HepG2 (cell line): Measurements from ENCODE around the gene PAM16. TPM values are rescaled to one million over a fixed set of nuclear protein-coding genes. Genes with fewer than 3 reads are reported as not detected.

Source experiments
- AKAP8 ChIP-seq: sonication (generic); formaldehyde crosslinking; IDR thresholded peaks from 2 replicates; pipeline ENCODE4 v1.5.1; 2020; ENCODE audit warnings: mild to moderate bottlenecking, missing genetic modification reagents
- ATF6 ChIP-seq: sonication (generic); formaldehyde crosslinking; conservative IDR thresholded peaks from 2 replicates; pipeline ENCODE4 v1.4.0; 2020; ENCODE audit warnings: missing genetic modification reagents
- ATRX ChIP-seq: sonication (generic); formaldehyde crosslinking; IDR thresholded peaks from 2 replicates; pipeline ENCODE4 v1.4.0; 2020; ENCODE audit warnings: missing genetic modification reagents, borderline replicate concordance
- CSRNP1 ChIP-seq: sonication (generic); formaldehyde crosslinking; IDR thresholded peaks from 2 replicates; pipeline ENCODE4 v1.8.1; 2023; ENCODE audit warnings: mild to moderate bottlenecking, missing genetic modification reagents
- KMT2A ChIP-seq: sonication (generic); formaldehyde crosslinking; IDR thresholded peaks from 2 replicates; pipeline ENCODE4 v1.4.0; 2020; ENCODE audit warnings: missing genetic modification reagents
- PHF8 ChIP-seq: sonication (generic); formaldehyde crosslinking; IDR thresholded peaks from 2 replicates; pipeline ENCODE4 v1.5.0; 2020; ENCODE audit warnings: missing genetic modification reagents
- POLR2G ChIP-seq: fragments of 200-400 bp; formaldehyde crosslinking; IDR thresholded peaks from 2 replicates; pipeline ENCODE4 v1.6.1; 2018; ENCODE audit warnings: mild to moderate bottlenecking, low read depth, low read length, moderate library complexity
- RBFOX2 ChIP-seq: fragments of 200-400 bp; formaldehyde crosslinking; IDR thresholded peaks from 2 replicates; pipeline ENCODE4 v1.6.1; 2017; ENCODE audit warnings: low read depth, mild to moderate bottlenecking, low read length
- RBM22 ChIP-seq: fragments of 200-400 bp; formaldehyde crosslinking; optimal IDR thresholded peaks from 2 replicates; pipeline ENCODE3; 2017; ENCODE audit warnings: mild to moderate bottlenecking, low read length, moderate library complexity
- REL ChIP-seq: sonication (generic); formaldehyde crosslinking; conservative IDR thresholded peaks from 2 replicates; pipeline ENCODE4 v1.8.0; 2022; ENCODE audit warnings: mild to moderate bottlenecking, missing genetic modification reagents, moderate library complexity
- SALL1 ChIP-seq: sonication (generic); formaldehyde crosslinking; IDR thresholded peaks from 2 replicates; pipeline ENCODE4 v1.8.0; 2022; ENCODE audit warnings: mild to moderate bottlenecking, missing genetic modification reagents
- SMAD9 ChIP-seq: sonication (generic); formaldehyde crosslinking; IDR thresholded peaks from 2 replicates; pipeline ENCODE4 v1.5.1; 2020; ENCODE audit warnings: mild to moderate bottlenecking, missing genetic modification reagents
- SNAPC4 ChIP-seq: sonication (generic); formaldehyde crosslinking; IDR thresholded peaks from 2 replicates; pipeline ENCODE4 v1.4.0; 2020; ENCODE audit warnings: mild to moderate bottlenecking, missing genetic modification reagents
- ZBTB1 ChIP-seq: sonication (generic); formaldehyde crosslinking; IDR thresholded peaks from 2 replicates; pipeline ENCODE4 v1.4.0; 2020; ENCODE audit warnings: missing genetic modification reagents, borderline replicate concordance
- ZNF615 ChIP-seq: sonication (generic); formaldehyde crosslinking; IDR thresholded peaks from 2 replicates; pipeline ENCODE4 v1.5.0; 2020; ENCODE audit warnings: mild to moderate bottlenecking, missing genetic modification reagents, borderline replicate concordance
- ZNF710 ChIP-seq: sonication (generic); formaldehyde crosslinking; IDR thresholded peaks from 2 replicates; pipeline ENCODE4 v1.5.0; 2020; ENCODE audit warnings: mild to moderate bottlenecking, missing genetic modification reagents, borderline replicate concordance
- ZNF720 ChIP-seq: sonication (generic); formaldehyde crosslinking; IDR thresholded peaks from 2 replicates; pipeline ENCODE4 v1.4.0; 2020; ENCODE audit warnings: missing genetic modification reagents
- polyA plus RNA-seq, 8 experiments: library from polyadenylated mRNA; depleted of rRNA in 3 of 8; stranded (reverse) in 7 of 8; unstranded in 1 of 8; fragments of >200 nt; fragmentation: Illumina TruSeq in 4 of 8; extraction: Trizol in 4 of 8; gene quantifications; 2 replicates each; pipeline versions ENCODE4 v1.2.1 to v1.2.3, GENCODE V29; 2011 to 2016; ENCODE audit warnings: low read depth in 4 of 8, missing spikeins in 1 of 8, mixed read lengths in 1 of 8; ENCODE audit not compliant: insufficient read depth in 1 of 8
- total RNA-seq, 5 experiments: library from RNA; depleted of rRNA; stranded (reverse); fragments of >200 nt; fragmentation: Illumina TruSeq; extraction: Trizol; gene quantifications; 2 replicates each; pipeline ENCODE4 v1.2.3, GENCODE V29; 2016; ENCODE audit warnings: low read depth in 1 of 5

The PAM16 gene
- total and polyA plus RNA-seq, 2 of the 13 experiments (the other 11 are each of a cell fraction or from before 2014, with no cell fraction given), result 51.5 to 51.8 TPM

- TF ChIP-seq CSRNP1 (CRISPR knock-in tag) (no peak), PHF8 (CRISPR knock-in tag) (0 out of 2 replicates have a peak, but pooled peaks have one; percentile 21), ZBTB1 (no peak), RBFOX2 (peak; percentile 57; the same call in 1 of the 2 replicates), ZNF720 (CRISPR knock-in tag) (no peak), REL (CRISPR knock-in tag) (0 out of 2 replicates have a peak, but pooled peaks have one; percentile 31), POLR2G (0 out of 2 replicates have a peak, but pooled peaks have one; percentile 60), SMAD9 (CRISPR knock-in tag) (no peak), AKAP8 (peak; percentile 25; the same call in 1 of the 2 replicates), KMT2A (CRISPR knock-in tag) (no peak), SALL1 (0 out of 2 replicates have a peak, but pooled peaks have one; percentile 16), SNAPC4 (CRISPR knock-in tag) (no peak), RBM22 (peak; percentile 98), ATRX (CRISPR knock-in tag) (no peak), ATF6 (no peak), ZNF710 (no peak), ZNF615 (CRISPR knock-in tag) (no peak)
- TF ChIP-seq, all 625 proteins: peak for 12
Measured at GRCh38 chr16:4383591-4384444, 32.7 kb upstream of the PAM16 start (continued).
